ENCODE data around the gene EIF1. TPM values are rescaled to one million over a fixed set of nuclear protein-coding genes. Genes with fewer than 3 reads are reported as not detected.
"Not testable (repeated sequence)": the region's sequence is repeated elsewhere in the genome, so short reads cannot be mapped to it uniquely, and the experiment has no call there.

The EIF1 gene
- total RNA-seq, 2 donors from 2014 or later, result 2,426 to 2,697 TPM

- Mint-ChIP-seq H3K36me3 (ENCODE audit: low read depth) (no peaks in the 10 kb centered on the region), H3K4me3 (no peak overlapping the region), H3K27me3 (peaks cover 10% of the 10 kb centered on the region), H3K27ac (no peak overlapping the region), H3K4me1 (peaks cover 3% of the 10 kb centered on the region)
- no peak for DNase-seq
- no peak for ATAC-seq
- no peaks in the 10 kb centered on the region for H3K9me3 ChIP-seq (ENCODE audit: control insufficient read depth, low read length, poor library complexity, severe bottlenecking)
Observed at GRCh38 chr17:41660221-41660711, 28.4 kb upstream of the EIF1 start.

GRCh38 chr17:41663451-41664171, 25.1 kb upstream of the EIF1 start:
- Mint-ChIP-seq H3K4me1 (peaks cover 22% of the 10 kb centered on the region), H3K4me3 (peak overlapping the region; percentile 25), H3K27me3 (no peaks in the 10 kb centered on the region), H3K36me3 (ENCODE audit: low read depth) (no peaks in the 10 kb centered on the region), H3K27ac (peak overlapping the region; percentile 39)
- no peaks in the 10 kb centered on the region for H3K9me3 ChIP-seq (ENCODE audit: control insufficient read depth, low read length, poor library complexity, severe bottlenecking)
- ATAC-seq, result no peak
- DNase-seq, result no peak

- no peaks in the 10 kb centered on the region for H3K36me3 Mint-ChIP-seq (ENCODE audit: low read depth)
- ATAC-seq, result no peak
- no peaks in the 10 kb centered on the region for H3K9me3 ChIP-seq (ENCODE audit: control insufficient read depth, low read length, poor library complexity, severe bottlenecking)
- H3K27me3 Mint-ChIP-seq, result no peaks in the 10 kb centered on the region
- peaks cover 22% of the 10 kb centered on the region for H3K4me1 Mint-ChIP-seq
- H3K4me3 Mint-ChIP-seq, result no peak overlapping the region
- H3K27ac Mint-ChIP-seq, result peak overlapping the region; percentile 99
- no peak for DNase-seq
Observed at GRCh38 chr17:41664172-41664457, 24.6 kb upstream of the EIF1 start.

DNA sequence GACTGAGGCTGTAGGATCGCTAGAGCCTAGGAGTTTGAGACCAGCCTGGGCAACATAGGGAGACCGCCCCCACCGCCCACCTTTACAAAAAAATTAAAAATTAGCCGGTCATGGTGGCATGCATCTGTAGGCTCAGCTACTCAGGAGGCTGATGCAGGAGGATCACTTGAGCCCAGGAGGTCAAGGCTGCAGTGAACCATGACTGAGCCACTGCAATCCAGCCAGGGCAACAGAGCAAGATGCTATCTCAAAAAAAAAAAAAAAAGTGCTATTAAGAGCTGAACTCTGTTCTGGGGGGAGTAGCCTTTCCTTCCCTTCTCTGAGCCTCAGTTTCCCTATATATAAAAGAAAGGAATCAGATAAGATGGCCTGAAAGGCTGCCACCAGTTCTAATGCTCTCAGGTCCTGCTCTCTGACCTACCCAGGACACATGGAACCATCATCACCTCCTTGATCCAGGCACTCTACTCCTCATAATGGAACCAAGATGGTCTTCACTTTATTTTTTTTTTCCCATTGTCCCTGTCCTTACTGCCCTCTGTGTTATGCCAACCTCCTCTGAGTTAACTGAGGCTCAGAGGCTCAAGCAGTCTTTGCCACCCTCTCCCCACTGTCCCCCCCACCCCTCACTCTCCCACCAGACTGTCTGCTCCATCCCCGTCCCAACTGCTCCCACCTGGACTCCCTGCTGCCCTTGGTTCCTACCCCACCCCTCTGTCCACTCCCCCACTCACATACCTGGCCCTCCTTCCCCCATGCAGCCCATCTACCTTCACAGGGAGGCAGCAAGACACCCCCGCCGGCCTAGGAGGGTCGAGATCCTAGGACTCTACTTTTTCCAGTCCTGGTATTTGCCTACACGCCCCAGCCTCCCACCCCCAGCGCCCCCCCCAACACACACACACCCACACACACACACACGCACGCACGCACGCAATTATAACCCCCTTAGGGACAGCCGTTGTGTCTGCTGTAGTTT, 23.8 kb upstream of the EIF1 start:
- peak overlapping the region; percentile 99 for H3K27ac Mint-ChIP-seq
- H3K4me1 Mint-ChIP-seq, result peaks cover 25% of the 10 kb centered on the region
- H3K27me3 Mint-ChIP-seq, result no peaks in the 10 kb centered on the region
- H3K9me3 ChIP-seq (ENCODE audit: control insufficient read depth, low read length, poor library complexity, severe bottlenecking), result no peaks in the 10 kb centered on the region
- H3K36me3 Mint-ChIP-seq (ENCODE audit: low read depth), result no peaks in the 10 kb centered on the region
- ATAC-seq (no peak), DNase-seq (no peak)
- H3K4me3 Mint-ChIP-seq, result peak overlapping the region; percentile 95

DNA sequence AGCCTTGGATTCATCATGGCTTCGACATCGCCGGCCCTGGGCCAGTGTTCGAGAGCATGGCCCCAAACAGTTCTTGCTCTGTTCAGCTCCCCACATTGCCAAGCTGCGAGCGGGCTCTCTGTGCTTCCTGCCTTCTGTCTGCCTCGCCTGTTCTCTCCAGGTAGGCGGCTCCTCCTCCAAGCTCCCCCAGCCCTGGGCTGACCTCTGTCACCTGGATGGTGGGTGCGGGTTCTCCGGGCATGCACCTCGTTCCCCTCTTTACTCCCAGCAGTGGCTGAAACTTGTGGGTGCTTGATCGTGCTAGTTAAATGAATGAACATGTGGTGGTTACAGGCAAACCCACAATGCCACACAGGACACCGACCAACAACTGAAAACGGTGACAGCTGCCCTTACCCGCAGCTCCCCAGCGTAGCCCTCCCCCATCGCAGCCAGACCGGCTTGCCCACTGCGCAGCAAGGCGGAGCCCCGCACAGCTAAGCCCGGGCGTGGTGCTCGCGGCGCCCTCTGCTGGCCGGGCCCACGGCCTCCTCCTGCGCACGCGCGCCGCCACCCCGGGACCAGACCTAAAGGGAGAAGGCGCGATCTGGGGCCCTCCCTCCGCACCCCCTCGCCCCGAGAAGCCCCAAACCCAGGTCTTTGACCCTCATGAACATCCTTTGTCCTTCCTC, 23.0 kb upstream of the EIF1 start:
- H3K9me3 ChIP-seq (ENCODE audit: control insufficient read depth, low read length, poor library complexity, severe bottlenecking), result no peaks in the 10 kb centered on the region
- peaks cover 25% of the 10 kb centered on the region for H3K4me1 Mint-ChIP-seq
- peak overlapping the region; percentile 95 for H3K4me3 Mint-ChIP-seq
- peak overlapping the region; percentile 99 for H3K27ac Mint-ChIP-seq
- no peaks in the 10 kb centered on the region for H3K27me3 Mint-ChIP-seq
- DNase-seq, result peak; percentile 88 to 94 (median 91)
- ATAC-seq, result peak; percentile 80
- H3K36me3 Mint-ChIP-seq (ENCODE audit: low read depth), result no peaks in the 10 kb centered on the region

- H3K36me3 Mint-ChIP-seq (ENCODE audit: low read depth), result no peaks in the 10 kb centered on the region
- H3K27me3 Mint-ChIP-seq, result no peaks in the 10 kb centered on the region
- H3K9me3 ChIP-seq (ENCODE audit: control insufficient read depth, low read length, poor library complexity, severe bottlenecking), result no peaks in the 10 kb centered on the region
- H3K4me1 Mint-ChIP-seq, result peaks cover 25% of the 10 kb centered on the region
- peak overlapping the region; percentile 99 for H3K27ac Mint-ChIP-seq
- DNase-seq (peak; percentile 59 to 80 (median 70)), ATAC-seq (peak; percentile 79)
- H3K4me3 Mint-ChIP-seq, result peak overlapping the region; percentile 95
Observed at GRCh38 chr17:41666237-41666641, 22.4 kb upstream of the EIF1 start.

DNA sequence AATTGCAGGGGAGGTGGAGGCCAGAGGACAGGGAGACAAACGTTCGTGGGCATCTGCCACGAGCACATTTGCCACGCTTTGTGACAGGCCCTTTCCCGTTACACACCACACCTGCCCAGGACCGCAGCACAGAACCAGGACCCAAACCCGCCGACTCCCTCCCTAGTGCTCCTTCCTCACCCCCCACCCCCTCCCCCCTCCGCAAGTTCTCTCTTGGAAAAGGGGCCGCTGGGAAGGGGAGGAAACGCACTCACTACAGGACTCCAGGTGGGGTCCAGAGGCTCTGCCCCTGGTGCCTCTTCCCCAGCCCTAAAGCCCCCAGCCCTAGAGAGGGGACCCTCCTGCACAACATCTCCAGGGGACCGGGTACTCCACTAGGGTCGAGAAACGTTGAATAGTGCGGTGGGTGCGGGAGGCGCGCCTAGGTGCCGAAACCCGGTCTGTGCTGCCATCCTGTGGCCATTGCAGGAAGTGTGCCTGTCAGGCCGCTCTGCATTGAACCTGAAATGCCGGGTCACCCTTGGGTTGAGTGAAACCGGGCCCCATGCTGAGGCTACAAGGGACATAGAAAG, 21.9 kb upstream of the EIF1 start:
- DNase-seq (peak; percentile 76 to 88 (median 77)), ATAC-seq (peak; percentile 62)
- Mint-ChIP-seq H3K4me1 (peaks cover 25% of the 10 kb centered on the region), H3K27ac (peak overlapping the region; percentile 99), H3K27me3 (no peaks in the 10 kb centered on the region), H3K4me3 (peak overlapping the region; percentile 95), H3K36me3 (ENCODE audit: low read depth) (no peaks in the 10 kb centered on the region)
- no peaks in the 10 kb centered on the region for H3K9me3 ChIP-seq (ENCODE audit: control insufficient read depth, low read length, poor library complexity, severe bottlenecking)

- Mint-ChIP-seq H3K36me3 (ENCODE audit: low read depth) (no peaks in the 10 kb centered on the region), H3K27me3 (no peaks in the 10 kb centered on the region), H3K4me3 (peak overlapping the region; percentile 95), H3K27ac (peak overlapping the region; percentile 99), H3K4me1 (peaks cover 25% of the 10 kb centered on the region)
- ATAC-seq, result no peak
- no peak for DNase-seq
- no peaks in the 10 kb centered on the region for H3K9me3 ChIP-seq (ENCODE audit: control insufficient read depth, low read length, poor library complexity, severe bottlenecking)
Observed at GRCh38 chr17:41667280-41668041, 21.2 kb upstream of the EIF1 start.

DNA sequence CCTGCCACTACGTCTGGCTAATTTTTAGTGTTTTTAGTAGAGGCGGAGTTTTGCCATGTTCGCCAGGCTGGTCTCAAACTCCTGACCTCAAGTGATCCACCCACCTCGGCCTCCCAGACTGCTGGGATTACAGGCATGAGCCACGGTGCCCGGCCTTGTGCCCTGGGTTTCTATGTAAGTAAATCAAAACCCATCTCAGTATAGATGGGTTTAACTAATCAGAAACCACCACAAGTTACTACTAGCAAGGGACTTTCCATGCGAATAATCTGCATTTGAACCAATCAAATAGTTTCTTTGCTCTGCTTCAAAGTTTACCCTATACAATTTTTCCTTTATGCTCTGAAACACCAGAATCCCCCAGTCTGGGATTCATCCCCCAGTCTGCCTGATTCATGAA, 16.5 kb upstream of the EIF1 start:
- Mint-ChIP-seq H3K27ac (no peak overlapping the region), H3K4me1 (peaks cover 21% of the 10 kb centered on the region), H3K4me3 (no peak overlapping the region)

GRCh38 chr17:41675157-41676057, 13.3 kb upstream of the EIF1 start:
- DNase-seq; ATAC-seq; H3K4me3 Mint-ChIP-seq; H3K9me3 ChIP-seq (ENCODE audit: control insufficient read depth, low read length, poor library complexity, severe bottlenecking); H3K27ac Mint-ChIP-seq; H3K36me3 Mint-ChIP-seq (ENCODE audit: low read depth); H3K27me3 Mint-ChIP-seq: not testable (repeated sequence)
- H3K4me1 Mint-ChIP-seq, result peaks cover 35% of the 10 kb centered on the region

More for the DNA sequence above, 16.5 kb upstream of the EIF1 start:
- DNase-seq, result no peak
- H3K27me3 Mint-ChIP-seq, result no peaks in the 10 kb centered on the region
- no peaks in the 10 kb centered on the region for H3K9me3 ChIP-seq (ENCODE audit: control insufficient read depth, low read length, poor library complexity, severe bottlenecking)
- no peaks in the 10 kb centered on the region for H3K36me3 Mint-ChIP-seq (ENCODE audit: low read depth)
- no peak for ATAC-seq

- no peaks in the 10 kb centered on the region for H3K9me3 ChIP-seq (ENCODE audit: control insufficient read depth, low read length, poor library complexity, severe bottlenecking)
- Mint-ChIP-seq H3K4me3 (no peak overlapping the region), H3K27ac (no peak overlapping the region), H3K27me3 (no peaks in the 10 kb centered on the region), H3K36me3 (ENCODE audit: low read depth) (no peaks in the 10 kb centered on the region), H3K4me1 (peaks cover 35% of the 10 kb centered on the region)
- ATAC-seq, result no peak
- no peak for DNase-seq
Observed at GRCh38 chr17:41676058-41676419, 12.6 kb upstream of the EIF1 start.
